Pancreas (tissue), 10 donors: ENCODE data around the gene ETNK2. TPM values are rescaled to one million over a fixed set of nuclear protein-coding genes. Genes with fewer than 3 reads are reported as not detected.

ENCODE experiments used
- ATAC-seq, 4 donors: fragments of 200-7000 bp; cut with Tn5 transposase; one replicate each; pipeline versions ENCODE4 v1.8.0 to v1.9.1; 2020; ENCODE audit warnings: mild to moderate bottlenecking in 4 of 4, moderate library complexity in 4 of 4
- DNase-seq, 6 donors: peaks; one replicate each; pipeline ENCODE4 v3.0.0-alpha.2; 2020
- FAIRE-seq: peaks from 2 replicates; lab custom pipeline; 2012; peaks lifted over from hg19 to GRCh38; lab: Jason Lieb, UNC
- H3K27ac ChIP-seq, 4 donors: fragments of 200-600 bp; sonication (generic); 1 replicate in 3 of 4; 2 replicates in 1 of 4; pipeline versions ENCODE4 v1.5.0 to v1.8.0; 2020
- H3K27me3 ChIP-seq, 4 donors: fragments of 200-600 bp; one replicate each; pipeline ENCODE4 v1.8.0; 2021
- H3K36me3 ChIP-seq, 3 donors: fragments of 200-600 bp; sonication (generic) in 1 of 3; one replicate each; pipeline versions ENCODE4 v1.5.0 to v1.8.0; 2020 to 2021
- H3K4me1 ChIP-seq, 3 donors: fragments of 200-600 bp; one replicate each; pipeline ENCODE4 v1.8.0; 2021
- H3K4me3 ChIP-seq, 4 donors: fragments of 200-600 bp; sonication (generic) in 2 of 4; one replicate each; pipeline versions ENCODE4 v1.5.0 to v1.8.0; 2020 to 2021
- H3K9me3 ChIP-seq, 4 donors: fragments of 200-600 bp; one replicate each; pipeline ENCODE4 v1.8.0; 2021
- WGBS, 2 donors: extraction: QIAGEN DNeasy Blood & Tissue Kit; methylation state at CpG; one replicate each; pipeline ENCODE4 v1.1.7; 2013; 5-methylcytosine and 5-hydroxymethylcytosine counted together
- intact Hi-C, 3 donors: fragments of 100-400 bp; cut with DNase I; formaldehyde crosslinking; loops; one replicate each; pipeline versions ENCODE4 v1.11.1 to v1.14.2; 2022
- polyA plus RNA-seq, 2 donors: library from polyadenylated mRNA; stranded (reverse); fragments of 200-250 nt; gene quantifications; one replicate each; pipeline ENCODE4 v1.2.3, GENCODE V29; 2013
- total RNA-seq, 6 donors: library from RNA; stranded (reverse); fragmentation: NEBNext Ultra II Directional in 4 of 6; extraction: Animal tissue kit (Norgen Biotek cat#: 25700) in 4 of 6; gene quantifications; one replicate each; pipeline versions ENCODE4 v1.2.1 to v1.2.4, GENCODE V29; 2021 to 2023
- TF ChIP-seq, protein P1 (sequence below), 4 donors: fragments of 200-600 bp; sonication (generic) in 3 of 4; IDR thresholded peaks; one replicate each; pipeline versions ENCODE4 v1.5.0 to v1.8.0; 2021; ENCODE audit warnings: antibody characterized with exemption in 4 of 4
- donor health status: healthy with polysubstance abuse.
- donor health status: DM: no; HTN: no; CAD: no; lungs with moderate emphysema.
- donor health status: DM: no; HTN: no; CAD: no.
- donor health status: control.
- donor health status: control.
- donor health status: Bipolar disorder and iron deficiency.
- donor health status: DM: yes; HTN: yes; CAD: no.
- donor health status: DM: no; HTN: no; CAD: no.
- donor health status: DM: no; HTN: no; CAD: no.
- donor health status: DM: yes; HTN: yes; CAD: no.

ETNK2 gene
- total and polyA plus RNA-seq, 8 donors, result 3.8 to 15.5 (median 6.9) TPM

DNA sequence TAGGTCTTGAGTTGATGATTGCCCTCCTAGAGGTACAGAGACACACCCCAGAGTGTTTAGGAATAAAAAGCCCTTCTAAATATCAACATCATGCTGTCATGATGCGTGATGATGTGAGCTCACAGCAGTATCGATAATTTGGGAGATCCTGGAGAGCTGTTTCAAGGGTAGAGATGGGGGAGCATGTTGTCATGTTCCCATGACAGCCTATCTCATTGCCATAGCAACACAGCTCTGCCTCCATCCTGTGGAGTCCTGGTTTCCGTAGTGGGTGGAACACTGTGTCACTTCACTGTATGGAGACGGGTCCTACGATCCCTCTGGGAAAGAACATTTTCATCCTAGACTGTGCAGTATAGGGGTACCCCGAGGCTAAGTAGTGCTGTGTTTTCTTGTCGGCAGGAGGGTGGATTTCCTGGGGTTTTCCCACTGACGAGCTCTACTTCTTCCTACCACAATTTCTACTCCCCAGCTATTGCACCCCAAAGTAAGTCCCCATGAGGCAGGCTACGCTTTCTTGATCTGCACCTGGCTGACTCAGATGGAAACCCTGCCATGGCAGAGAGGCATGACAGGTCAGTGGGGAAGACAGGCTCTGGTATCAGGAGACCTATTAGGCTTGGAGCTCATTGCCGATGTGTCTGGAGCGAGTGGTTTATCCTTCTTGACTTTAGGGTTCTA is 37.3 kb upstream of the ETNK2 start:
- TF ChIP-seq, protein P1, sequence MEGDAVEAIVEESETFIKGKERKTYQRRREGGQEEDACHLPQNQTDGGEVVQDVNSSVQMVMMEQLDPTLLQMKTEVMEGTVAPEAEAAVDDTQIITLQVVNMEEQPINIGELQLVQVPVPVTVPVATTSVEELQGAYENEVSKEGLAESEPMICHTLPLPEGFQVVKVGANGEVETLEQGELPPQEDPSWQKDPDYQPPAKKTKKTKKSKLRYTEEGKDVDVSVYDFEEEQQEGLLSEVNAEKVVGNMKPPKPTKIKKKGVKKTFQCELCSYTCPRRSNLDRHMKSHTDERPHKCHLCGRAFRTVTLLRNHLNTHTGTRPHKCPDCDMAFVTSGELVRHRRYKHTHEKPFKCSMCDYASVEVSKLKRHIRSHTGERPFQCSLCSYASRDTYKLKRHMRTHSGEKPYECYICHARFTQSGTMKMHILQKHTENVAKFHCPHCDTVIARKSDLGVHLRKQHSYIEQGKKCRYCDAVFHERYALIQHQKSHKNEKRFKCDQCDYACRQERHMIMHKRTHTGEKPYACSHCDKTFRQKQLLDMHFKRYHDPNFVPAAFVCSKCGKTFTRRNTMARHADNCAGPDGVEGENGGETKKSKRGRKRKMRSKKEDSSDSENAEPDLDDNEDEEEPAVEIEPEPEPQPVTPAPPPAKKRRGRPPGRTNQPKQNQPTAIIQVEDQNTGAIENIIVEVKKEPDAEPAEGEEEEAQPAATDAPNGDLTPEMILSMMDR (IDR thresholded peaks at IDR 0.05), result no peak
- Histone ChIP-seq H3K9me3 (no peaks in the 10 kb centered on the region), H3K27me3 (peaks cover 0 to 3% (median 0%) of the 10 kb centered on the region in 4 donors), H3K4me3 (no peak overlapping the region), H3K27ac (no peak overlapping the region), H3K4me1 (no peaks in the 10 kb centered on the region), H3K36me3 (no peaks in the 10 kb centered on the region)
- DNase-seq, result no peak
- no peak for ATAC-seq
- WGBS, 2 donors, result 67 to 84% methylated on average over 11 of the region's 11 CpGs
- intact Hi-C loops, result no loop called here
- no peak for FAIRE-seq

DNA sequence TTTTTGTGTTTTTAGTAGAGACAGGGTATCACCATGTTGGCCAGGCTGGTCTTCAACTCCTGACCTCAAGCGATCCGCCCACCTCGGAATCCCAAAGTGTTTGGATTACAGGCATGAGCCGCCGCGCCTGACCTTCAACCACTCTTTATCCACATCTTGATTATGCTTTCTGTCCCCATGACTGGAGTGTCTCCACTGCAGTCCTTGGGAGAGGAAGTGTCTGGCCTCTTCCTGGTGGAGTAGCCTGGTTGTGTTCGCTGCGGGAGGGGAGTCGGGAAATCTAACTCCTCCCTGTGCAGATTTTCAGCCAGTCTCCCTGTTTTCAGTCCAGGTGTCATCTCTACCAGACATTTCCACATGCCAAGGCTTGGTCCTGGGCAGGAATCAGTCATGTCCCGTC is 34.8 kb upstream of the ETNK2 start:
- ATAC-seq (no peak), FAIRE-seq (no peak), DNase-seq (no peak)
- no peaks in the 10 kb centered on the region for H3K9me3 ChIP-seq
- H3K36me3 ChIP-seq, result no peaks in the 10 kb centered on the region
- H3K27ac ChIP-seq, result no peak overlapping the region
- H3K4me3 ChIP-seq, result no peak overlapping the region
- TF ChIP-seq, protein P1 (IDR thresholded peaks at IDR 0.05), result no peak
- intact Hi-C loops, result no loop called here
- peaks cover 0 to 3% (median 0%) of the 10 kb centered on the region in 4 donors for H3K27me3 ChIP-seq
- H3K4me1 ChIP-seq, result no peaks in the 10 kb centered on the region
- 62 to 77% methylated on average over 10 of the region's 10 CpGs for WGBS, 2 donors

DNA sequence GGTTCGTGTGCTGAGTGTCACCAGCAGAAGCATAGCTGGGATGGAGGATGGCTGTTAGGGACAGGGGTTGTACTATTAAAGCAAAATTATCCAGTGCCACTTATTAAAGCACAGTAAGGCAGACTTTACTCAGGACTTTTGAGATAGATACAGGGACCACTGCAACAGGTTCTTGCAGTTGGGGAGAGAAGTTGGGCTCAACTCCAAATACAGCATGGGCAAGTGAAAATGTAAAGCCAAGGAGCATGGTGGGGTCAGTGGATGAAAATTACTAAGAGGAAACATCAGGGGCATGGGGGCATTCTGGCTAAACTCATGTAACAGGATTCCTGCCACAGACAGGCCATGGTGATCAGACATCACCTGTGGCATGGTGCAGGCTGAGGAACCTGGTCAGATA is 29.3 kb upstream of the ETNK2 start:
- WGBS, 2 donors, result 44 to 47% methylated on average over 1 of the region's 1 CpG
- no peak for FAIRE-seq
- Histone ChIP-seq H3K4me1 (no peaks in the 10 kb centered on the region), H3K27ac (no peak overlapping the region), H3K4me3 (no peak overlapping the region), H3K27me3 (no peaks in the 10 kb centered on the region), H3K9me3 (no peaks in the 10 kb centered on the region), H3K36me3 (no peaks in the 10 kb centered on the region)
- intact Hi-C loops, result no loop called here
- no peak for ATAC-seq
- TF ChIP-seq, protein P1 (IDR thresholded peaks at IDR 0.05), result no peak
- DNase-seq, result no peak

DNA sequence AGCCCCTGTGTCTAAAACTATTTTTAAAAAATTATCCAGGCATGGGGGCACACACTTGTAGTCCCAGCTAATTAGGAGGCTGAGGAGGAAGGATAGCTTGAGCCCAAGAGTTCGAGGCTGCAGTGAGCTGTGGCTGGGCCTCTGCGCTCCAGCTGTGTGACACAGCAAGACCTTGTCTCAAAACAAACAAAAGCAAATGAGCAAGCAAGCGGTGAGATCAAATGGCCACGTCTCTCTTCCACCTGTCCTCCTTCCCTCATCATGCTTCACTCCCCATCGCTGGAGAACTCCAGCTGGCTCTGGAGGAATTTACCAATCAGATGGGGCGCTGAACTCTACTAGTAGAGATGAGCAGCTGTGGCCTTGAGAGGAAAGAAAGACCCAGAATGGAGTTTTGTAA is 28.3 kb upstream of the ETNK2 start:
- DNase-seq (no peak), ATAC-seq (no peak), FAIRE-seq (no peak)
- intact Hi-C loops, result no loop called here
- Histone ChIP-seq H3K4me3 (no peak overlapping the region), H3K27ac (no peak overlapping the region), H3K4me1 (no peaks in the 10 kb centered on the region), H3K27me3 (no peaks in the 10 kb centered on the region), H3K9me3 (no peaks in the 10 kb centered on the region), H3K36me3 (no peaks in the 10 kb centered on the region)
- TF ChIP-seq, protein P1 (IDR thresholded peaks at IDR 0.05), result no peak
- 63 to 73% methylated on average over 6 of the region's 6 CpGs for WGBS, 2 donors

DNA sequence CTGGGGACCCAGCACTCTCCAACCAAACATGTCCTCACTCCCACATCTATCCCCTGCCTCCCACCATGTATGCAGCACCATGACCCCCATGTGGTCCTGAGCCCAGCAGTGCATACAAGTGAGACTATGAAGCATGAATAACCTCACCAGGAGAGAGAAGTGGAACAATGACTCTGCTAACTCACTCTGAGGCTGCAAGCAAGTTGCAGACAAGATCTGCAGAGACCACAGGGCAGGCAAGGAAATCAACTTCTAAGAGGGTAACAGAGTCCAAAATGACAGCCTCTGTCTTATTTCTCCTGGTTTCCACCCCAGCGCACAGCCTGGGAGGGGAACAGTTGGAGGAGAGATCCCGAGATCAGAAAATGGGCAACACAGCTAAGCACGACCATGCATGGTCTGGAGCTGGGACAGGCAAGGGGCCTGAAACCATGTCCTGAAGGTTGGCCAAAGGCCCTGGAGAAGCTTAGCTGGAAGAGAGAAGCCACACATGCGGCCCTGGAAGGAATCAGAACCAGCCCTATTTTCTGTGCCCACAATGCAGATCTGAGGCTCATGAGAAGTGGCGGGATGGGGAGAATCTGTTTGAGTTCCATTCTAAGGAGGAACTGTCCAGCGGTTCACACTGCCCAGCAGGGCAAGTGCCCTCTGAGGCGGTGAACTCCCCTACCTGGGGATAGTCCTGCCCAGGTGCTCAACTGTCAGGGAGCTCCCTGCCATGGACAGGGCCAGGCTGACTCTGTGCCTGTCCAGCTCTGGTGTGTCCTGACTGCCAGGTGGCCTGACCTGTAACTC is 26.8 kb upstream of the ETNK2 start:
- intact Hi-C loops, result no loop called here
- TF ChIP-seq, protein P1 (IDR thresholded peaks at IDR 0.05), result no peak
- no peaks in the 10 kb centered on the region for H3K9me3 ChIP-seq
- H3K4me3 ChIP-seq, result no peak overlapping the region
- ATAC-seq, result no peak
- H3K36me3 ChIP-seq, result no peaks in the 10 kb centered on the region
- no peaks in the 10 kb centered on the region for H3K27me3 ChIP-seq
- no peak overlapping the region for H3K27ac ChIP-seq
- no peak for FAIRE-seq
- DNase-seq, result no peak
- H3K4me1 ChIP-seq, result no peaks in the 10 kb centered on the region
- 81 to 88% methylated on average over 7 of the region's 7 CpGs for WGBS, 2 donors
